K562 (cell line): ENCODE data around the gene BRPF1. TPM values are rescaled to one million over a fixed set of nuclear protein-coding genes. Genes with fewer than 3 reads are reported as not detected.

Experiments used
- ARNT ChIP-seq, 2 experiments: fragments of 450-650 bp; IDR thresholded peaks; 2 replicates each; pipeline ENCODE4 v1.6.1; 2016; ENCODE audit warnings: mild to moderate bottlenecking in 1 of 2
- BRF1 ChIP-seq: IDR thresholded peaks from 3 replicates; pipeline ENCODE4 v1.6.1; 2011; ENCODE audit warnings: borderline replicate concordance, mild to moderate bottlenecking; ENCODE audit not compliant: insufficient read length; ENCODE audit errors: extremely low read depth
- E2F3 ChIP-seq: fragments of 250-450 bp; sonication (Bioruptor Pico); IDR thresholded peaks from 2 replicates; pipeline ENCODE4 v1.4.0; 2020; ENCODE audit warnings: mild to moderate bottlenecking
- EWSR1 ChIP-seq: fragments of 450-650 bp; IDR thresholded peaks from 2 replicates; pipeline ENCODE4 v1.6.1; 2018; ENCODE audit warnings: borderline replicate concordance, mild to moderate bottlenecking, low read depth, moderate library complexity; ENCODE audit not compliant: partially characterized antibody
- KDM1A ChIP-seq, 2 experiments: fragments of 450-650 bp; IDR thresholded peaks; 2 replicates each; pipeline ENCODE4 v1.6.1; 2016; ENCODE audit warnings: mild to moderate bottlenecking in 2 of 2
- MCM5 ChIP-seq: fragments of 450-650 bp; IDR thresholded peaks from 2 replicates; pipeline ENCODE4 v1.6.1; 2016; ENCODE audit warnings: low read depth
- REST ChIP-seq, 2 experiments: fragments of 450-650 bp; formaldehyde crosslinking in 1 of 2; IDR thresholded peaks; 2 replicates each; pipeline versions ENCODE4 v1.4.0 to v1.6.1; 2014 to 2020; ENCODE audit warnings: mild to moderate bottlenecking in 2 of 2, borderline replicate concordance in 1 of 2, low read depth in 1 of 2
- SRSF9 ChIP-seq: fragments of 200-400 bp; formaldehyde crosslinking; IDR thresholded peaks from 2 replicates; pipeline ENCODE4 v1.6.1; 2017; ENCODE audit warnings: low read depth, low read length, borderline replicate concordance
- THRB ChIP-seq: fragments of 450-650 bp; formaldehyde crosslinking; conservative IDR thresholded peaks from 2 replicates; pipeline ENCODE4 v1.4.0; 2022; ENCODE audit warnings: mild to moderate bottlenecking, missing genetic modification characterization
- ZNF133 ChIP-seq: fragments of 250-450 bp; sonication (Bioruptor Pico); IDR thresholded peaks from 2 replicates; pipeline ENCODE4 v1.4.0; 2020; ENCODE audit warnings: mild to moderate bottlenecking
- ZNF140 ChIP-seq: fragments of 250-450 bp; sonication (Bioruptor Pico); IDR thresholded peaks from 2 replicates; pipeline ENCODE4 v1.8.0; 2021; ENCODE audit warnings: moderate library complexity, mild to moderate bottlenecking, inconsistent platforms
- polyA plus RNA-seq, 8 experiments: library from polyadenylated mRNA; depleted of rRNA in 4 of 8; stranded (reverse) in 5 of 8; unstranded in 3 of 8; fragments of >200 nt; fragmentation: Nextera tagmentation in 2 of 8; fragmentation: Illumina TruSeq in 1 of 8; extraction: Ambion mirVana in 2 of 8; extraction: Trizol in 1 of 8; gene quantifications; 2 replicates each; pipeline versions ENCODE4 v1.2.1 to v1.2.3, GENCODE V29; 2011 to 2014; ENCODE audit warnings: inconsistent platforms in 1 of 8, missing spikeins in 1 of 8
- total RNA-seq, 7 experiments: library from RNA; depleted of rRNA in 6 of 7; stranded (reverse); fragments of >200 nt in 6 of 7; fragmentation: Illumina TruSeq in 2 of 7; extraction: Trizol in 2 of 7; gene quantifications; 2 replicates each; pipeline versions ENCODE4 v1.2.1 to v1.2.3, GENCODE V29; 2011 to 2021; ENCODE audit warnings: low replicate concordance in 1 of 7

BRPF1 gene
- total and polyA plus RNA-seq, 9 of the 15 experiments (the other 6 are each of a cell fraction or from before 2014, with no cell fraction given), result 1.1 to 40.2 (median 23.5) TPM

- TF ChIP-seq REST (IDR thresholded peaks at IDR 0.05; ENCODE audit: borderline replicate concordance) (no peak), REST (CRISPR knock-in tag; IDR thresholded peaks at IDR 0.05; ENCODE audit: low read depth) (no peak), ZNF133 (CRISPR knock-in tag) (no peak), THRB (peak; percentile 81; the same call in 1 of the 2 replicates), ARNT (IDR thresholded peaks at IDR 0.05) (peak; percentile 44 to 77; a peak in 2 of 4 replicates), SRSF9 (no peak), EWSR1 (no peak), E2F3 (CRISPR knock-in tag) (no peak), MCM5 (no peak), ZNF140 (CRISPR knock-in tag) (no peak), KDM1A (IDR thresholded peaks at IDR 0.05) (no peak), BRF1 (no peak)
- TF ChIP-seq, all 486 proteins: peak for 30
Measured at GRCh38 chr3:9730657-9731205, 804 bp upstream of the BRPF1 start (continued).
